ENCODE measurements around the gene BMAL1.

Gene BMAL1

DNA sequence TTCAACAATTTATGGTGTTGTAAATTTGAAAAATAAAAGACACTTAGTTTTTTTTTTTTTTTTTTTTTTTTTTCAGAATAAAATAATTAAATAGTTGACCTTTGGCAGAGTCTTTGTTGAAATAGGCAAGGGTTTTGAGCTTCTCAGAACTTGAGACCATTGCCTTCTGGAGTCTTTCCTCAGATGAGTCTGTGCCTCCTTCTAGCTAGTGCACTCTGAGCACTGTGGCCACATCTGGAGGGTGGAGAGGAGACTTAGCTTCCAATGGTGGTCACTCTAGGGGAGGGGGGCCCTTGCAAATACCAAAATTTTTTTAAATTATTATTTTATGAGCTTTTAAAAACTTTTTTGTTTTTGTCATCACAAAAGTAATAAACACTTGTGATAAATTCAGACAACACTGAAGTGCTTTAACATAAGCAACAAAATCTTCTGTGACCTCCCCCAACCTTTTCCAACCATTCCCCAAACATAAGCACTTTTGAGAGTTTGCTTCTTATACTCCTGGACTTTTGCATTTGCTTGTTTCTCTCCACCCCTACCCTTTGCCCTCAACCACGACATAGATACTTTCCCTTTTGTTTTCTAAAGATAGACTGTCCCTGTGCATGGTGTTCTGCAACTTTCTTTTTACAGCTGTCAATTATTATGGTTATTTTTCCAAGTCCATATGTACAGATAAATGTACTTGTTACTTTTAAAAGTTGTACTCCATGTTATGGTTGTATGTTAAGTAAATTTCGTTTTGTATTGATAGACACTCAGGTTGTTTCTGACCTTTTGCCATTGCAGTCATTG, 41.1 kb downstream of the BMAL1 start:
- no peak for FAIRE-seq

DNA sequence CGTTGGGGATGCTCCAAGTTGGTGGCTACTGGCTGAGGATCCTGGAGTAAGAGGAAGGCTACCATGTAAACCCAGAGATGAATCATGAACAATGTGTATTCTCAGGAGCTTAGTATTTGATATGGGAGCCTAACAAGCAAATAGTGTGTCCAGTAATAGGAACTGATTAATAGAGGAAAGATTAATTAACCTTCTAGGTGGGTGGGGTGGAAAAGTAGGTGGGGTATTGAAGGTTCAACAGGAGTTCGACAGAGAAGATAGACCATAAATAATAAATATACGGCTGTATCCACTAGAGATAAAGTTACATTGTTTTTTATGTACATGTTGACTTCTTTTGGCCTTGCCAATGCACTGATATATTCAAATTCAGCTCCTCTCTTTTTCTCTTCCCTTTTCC, 43.1 kb downstream of the BMAL1 start:
- FAIRE-seq = no peak

DNA sequence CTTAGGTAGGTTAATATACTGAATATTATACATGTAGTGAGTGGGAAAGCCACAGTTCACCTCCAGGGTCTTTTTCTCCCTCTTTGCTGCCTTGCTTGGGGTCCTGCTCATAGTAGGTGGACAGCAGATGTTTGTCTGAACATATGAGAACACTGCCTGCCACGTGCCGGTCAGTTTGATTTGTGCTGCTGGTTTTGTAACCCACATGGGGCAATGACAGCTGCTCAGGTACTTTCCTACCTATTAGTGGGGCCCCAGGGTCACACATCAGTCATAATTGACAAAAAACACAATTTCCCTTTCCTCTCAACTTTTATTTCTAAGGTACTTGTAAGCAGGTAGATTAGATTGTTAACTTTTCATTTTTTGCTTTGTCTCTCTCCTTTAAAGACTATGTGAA, 43.8 kb downstream of the BMAL1 start:
- no peak for FAIRE-seq

DNA sequence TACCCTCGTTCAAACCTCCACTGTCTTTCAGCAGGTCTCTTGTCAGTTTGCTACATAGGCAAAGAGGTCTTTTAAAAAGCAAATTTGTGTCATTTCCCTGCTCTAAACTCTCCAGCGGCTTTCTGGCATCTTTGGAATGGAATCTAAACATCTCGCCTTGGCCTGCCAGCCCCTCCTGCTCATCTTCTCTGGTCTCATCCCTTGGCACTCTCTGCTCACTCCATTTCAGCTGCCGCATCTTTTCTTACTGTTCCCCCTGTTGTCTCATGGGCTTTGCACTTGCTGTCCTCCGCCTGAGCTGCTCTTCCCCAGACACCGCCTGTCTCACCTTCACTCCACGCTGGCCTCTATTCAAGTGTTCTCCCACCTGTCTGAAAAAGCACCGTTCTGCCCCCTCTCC, 46.6 kb downstream of the BMAL1 start:
- no peak for FAIRE-seq

DNA sequence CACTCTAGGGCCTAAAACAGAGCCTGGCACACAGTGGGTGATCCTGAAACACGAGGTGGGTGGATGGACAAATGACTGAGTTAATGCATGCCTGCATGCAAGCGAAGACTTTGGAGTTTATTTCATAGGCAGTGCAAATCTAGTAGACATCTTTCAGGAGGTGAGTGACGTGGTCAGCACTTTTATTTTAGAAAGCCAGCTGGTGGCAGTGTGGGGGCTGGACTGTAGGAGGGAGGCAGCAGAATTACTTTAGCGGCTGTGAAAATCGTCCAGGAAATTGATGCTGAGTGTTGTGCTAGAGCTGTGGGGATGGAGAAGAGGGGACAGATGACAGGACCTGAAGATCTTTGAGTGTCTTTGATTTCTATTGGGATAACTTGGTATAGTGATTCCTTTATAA, 47.1 kb downstream of the BMAL1 start:
- no peak for FAIRE-seq

DNA sequence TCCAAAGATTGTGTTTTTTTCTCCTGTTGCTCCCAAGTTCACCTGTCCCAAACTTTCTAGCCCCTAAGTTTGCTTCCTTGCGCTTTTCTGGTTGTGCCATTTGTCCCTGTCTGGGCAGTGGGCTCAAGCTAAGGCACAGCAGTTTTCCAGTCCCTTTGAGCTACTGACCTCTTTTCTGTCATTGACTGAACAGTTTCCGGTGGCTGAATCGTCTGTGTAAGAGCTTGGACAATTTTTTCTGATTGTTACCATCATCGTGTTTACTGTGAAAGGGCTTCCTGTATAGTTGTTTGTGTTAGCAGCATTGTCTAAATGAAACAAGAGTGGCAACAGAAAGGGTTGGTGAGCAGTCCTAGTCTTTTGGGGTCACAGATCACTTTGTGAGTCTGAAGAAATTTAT, 49.8 kb downstream of the BMAL1 start:
- FAIRE-seq = no peak

DNA sequence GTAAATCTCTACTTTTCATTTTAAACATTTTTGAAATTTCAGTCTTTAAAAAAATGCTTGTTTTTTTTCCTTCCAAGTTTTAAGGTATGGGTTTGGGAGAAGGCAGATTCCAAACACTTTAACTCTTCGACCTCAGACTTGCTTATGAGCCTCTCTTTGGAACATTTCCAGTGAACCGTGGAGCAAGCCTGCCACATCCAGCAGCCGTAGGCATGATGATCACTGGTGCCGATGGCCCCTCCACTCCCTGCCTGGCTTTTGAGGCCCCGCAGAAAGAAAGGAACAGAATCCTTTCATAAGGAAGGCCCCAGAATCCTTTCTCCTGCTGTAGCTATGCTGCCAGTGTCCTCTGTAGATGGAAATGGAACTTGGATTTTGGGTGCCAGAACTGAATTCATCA, 50.7 kb downstream of the BMAL1 start:
- no peak for FAIRE-seq

DNA sequence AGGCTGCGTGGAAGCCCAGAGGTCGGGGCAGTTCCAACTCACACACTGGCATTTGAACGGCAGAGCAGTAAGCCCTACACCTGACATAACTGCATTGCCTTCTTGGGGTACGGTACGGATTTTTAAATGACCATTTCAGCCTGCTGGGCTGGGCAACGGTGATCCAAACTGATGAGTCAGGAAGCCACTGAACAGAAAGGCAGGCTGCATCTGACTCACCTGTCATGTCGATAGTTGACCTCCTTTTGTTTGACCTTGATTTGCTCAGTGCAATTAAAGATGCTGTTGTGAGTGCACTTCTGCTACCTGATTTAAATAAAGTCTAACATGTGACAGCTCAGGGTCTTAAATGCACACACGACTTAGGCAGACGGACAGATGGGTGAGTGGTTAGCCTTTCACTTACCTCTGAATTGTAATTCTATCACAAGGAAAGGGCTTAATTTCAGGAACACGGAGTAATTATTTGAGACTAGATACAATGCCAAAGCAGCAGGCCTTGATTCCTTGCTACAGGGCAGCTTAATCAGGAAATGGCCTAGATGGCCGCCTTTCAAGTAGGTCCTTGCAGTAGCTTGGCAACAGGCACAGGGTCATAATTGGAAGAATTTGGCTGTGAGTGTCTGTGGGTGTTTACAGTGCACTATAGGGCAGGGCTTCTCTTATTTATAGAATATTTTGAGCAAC, 52.2 kb downstream of the BMAL1 start:
- no peak for FAIRE-seq

DNA sequence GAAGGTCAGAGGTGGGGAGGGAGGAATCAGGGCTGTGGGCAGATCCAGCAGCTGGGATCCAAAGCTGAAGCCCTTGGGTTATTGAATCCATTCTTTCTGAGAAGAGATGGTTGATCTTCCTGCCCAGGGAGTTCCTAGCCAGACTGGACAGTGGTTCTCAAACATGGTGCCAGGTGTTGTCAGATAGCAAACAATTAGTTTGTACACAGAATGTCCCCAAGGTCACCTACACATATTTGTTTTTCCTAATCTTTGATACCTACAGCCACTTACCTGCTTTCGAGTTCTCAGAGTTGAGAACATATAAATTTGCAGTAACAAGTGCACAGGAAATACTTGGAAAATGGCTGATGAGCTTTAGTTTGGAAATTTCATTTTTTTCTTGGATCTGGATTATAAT, 54.5 kb downstream of the BMAL1 start:
- no peak for FAIRE-seq

DNA sequence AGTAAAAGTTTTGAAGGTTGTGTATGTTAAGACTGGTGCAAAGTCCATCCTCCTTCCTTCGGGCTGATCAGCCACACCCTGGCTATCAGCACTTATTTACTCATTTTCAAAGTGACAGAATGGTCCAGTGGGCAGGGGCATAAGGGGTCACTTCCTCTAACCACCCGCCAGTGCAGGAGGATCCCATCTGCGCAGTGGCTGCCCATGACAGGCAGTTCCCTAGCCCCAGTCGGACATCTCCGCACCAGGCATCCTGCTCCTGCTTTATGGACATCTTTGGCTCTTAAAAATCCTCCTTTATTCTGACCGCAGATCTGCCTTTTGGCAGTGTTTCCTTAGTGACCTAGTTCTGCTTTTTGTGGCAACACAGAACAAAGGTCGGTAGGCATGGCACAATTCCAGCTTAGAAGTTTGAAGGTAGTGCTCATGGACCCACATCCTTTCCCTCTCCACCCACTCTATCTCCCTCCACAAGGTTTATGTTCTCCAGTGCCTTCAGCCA, 55.9 kb downstream of the BMAL1 start:
- FAIRE-seq = no peak

DNA sequence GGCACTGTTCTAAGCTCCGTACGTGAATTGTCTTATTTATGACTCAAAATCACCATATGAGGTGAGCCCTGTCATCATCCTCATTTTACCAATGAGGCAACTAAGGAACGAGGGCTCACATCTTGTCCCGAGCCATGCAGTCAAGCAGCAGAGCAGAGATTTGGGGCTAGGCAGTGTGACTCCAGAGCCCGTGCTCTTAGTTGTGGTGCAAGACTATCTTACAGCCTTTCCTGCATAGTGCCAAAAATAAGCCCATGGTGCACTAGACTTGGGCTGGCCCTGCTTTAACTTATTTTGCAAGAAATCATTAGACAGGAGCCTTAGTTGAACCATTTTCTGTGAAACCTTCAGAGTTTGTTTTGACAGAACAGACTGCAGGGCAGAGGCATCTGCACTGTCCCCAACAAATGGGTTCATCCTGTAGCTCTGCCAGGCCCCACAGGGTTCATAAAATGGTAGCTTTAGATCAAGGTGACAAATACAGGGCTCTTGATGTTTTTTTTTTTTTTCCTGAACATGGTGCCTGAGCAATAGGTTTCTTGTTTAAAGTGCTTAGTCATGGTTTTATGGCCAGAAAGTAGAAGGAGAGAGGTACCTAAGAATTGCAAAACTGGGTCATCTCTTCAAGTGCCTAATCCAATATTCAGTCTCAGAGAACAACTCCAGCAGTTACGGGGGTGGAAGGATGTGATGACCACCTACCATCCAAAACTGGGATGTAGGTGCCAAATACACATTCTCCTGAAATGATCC, 56.6 kb downstream of the BMAL1 start:
- FAIRE-seq = no peak

DNA sequence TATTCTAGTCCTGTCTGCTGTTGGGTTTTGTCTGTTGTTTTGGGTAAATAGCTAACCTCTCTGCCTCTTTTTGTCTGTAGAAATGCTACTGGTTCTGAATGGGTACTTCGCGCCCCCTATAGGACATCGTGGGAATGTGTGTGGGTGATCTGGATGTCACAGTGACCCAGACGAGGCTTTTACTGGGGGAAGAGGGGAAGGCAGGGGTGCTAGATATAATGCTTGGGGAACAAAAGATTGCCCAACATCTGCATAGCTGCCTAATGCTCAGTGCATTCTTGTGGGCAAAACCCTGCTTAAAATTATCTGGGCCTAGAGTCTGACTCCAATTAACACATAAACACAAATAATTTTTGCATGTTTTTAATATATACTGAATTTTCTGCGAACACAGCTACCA, 57.7 kb downstream of the BMAL1 start:
- FAIRE-seq = no peak

DNA sequence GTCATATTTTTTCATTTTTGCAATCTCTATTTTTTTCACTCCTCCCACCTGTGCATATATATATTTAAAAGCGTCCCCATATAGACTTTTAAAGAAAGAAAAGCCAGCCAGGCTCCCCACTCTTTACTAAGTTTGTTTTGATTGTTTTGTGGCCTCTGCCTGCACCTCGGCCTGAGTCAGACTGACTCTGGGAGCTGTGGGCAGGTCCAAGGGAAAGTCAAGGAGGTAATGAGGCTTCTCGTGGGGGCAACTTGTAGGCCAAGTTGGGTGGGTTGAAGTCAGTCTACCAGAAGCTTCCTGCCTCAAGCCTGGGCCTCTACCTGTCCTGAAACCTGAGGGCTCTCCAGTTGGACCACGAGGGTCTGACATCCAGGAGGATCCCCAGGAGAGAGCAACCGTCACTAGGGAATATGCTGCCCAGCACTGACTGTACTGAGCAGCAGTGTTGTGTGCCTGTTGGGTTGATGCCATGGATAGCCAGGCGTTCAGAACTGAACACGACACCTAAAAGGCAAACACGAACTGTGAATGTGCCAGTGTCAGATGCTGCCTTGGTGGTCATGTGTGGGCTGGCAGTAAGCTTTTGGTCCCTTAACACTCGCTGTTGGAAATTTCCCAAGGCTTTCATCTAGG, 58.8 kb downstream of the BMAL1 start:
- FAIRE-seq = no peak

DNA sequence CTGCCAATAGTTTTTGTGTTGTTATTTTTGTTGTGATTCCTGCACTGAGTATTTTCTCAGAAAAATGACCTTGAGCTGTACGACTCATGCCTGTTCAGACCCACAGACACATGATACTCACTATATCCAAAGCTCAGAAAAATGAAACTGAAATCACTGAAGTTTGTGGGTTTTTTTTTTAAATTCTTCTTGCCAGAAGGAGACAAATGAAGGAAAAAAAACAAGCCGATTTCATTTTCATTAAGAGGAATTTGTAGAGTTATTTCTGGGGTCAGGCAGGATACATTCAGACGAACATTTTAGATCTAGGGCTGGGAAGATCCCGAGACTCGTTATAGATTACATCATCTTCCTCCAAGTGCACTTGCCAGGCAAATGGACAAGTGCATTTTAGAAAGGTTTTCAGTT, 60.4 kb downstream of the BMAL1 start:
- FAIRE-seq = no peak

DNA sequence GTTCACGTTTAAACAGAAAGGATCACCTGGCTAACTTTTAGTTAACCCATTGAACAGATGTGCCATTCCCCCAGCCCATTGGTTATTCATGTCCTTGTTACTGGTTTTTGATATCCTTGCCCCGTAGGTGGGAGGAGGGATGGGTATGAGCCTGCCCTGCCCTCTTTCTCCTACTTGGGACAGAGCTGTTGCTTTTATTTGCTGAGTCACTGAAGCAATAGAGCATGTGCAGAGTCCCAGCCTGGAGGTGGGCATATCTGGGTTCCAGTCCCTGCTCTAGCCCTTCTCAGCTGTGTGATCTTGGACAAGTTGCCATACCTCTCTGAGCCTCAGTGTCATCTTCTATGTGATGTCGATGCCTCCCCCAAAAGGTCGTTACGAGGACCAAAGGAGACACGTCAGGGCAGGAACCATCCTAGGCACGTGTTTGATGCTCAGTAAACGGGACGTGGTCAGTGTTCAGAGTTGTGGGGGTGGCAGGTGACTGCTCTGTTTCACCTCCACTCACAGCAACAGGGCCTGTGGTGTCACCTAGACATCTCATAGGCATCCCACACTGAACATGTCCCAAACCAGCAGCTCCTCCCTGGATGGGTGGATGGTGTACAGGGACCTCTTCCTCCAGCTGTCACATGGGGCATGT, 61.0 kb downstream of the BMAL1 start:
- no peak for FAIRE-seq

DNA sequence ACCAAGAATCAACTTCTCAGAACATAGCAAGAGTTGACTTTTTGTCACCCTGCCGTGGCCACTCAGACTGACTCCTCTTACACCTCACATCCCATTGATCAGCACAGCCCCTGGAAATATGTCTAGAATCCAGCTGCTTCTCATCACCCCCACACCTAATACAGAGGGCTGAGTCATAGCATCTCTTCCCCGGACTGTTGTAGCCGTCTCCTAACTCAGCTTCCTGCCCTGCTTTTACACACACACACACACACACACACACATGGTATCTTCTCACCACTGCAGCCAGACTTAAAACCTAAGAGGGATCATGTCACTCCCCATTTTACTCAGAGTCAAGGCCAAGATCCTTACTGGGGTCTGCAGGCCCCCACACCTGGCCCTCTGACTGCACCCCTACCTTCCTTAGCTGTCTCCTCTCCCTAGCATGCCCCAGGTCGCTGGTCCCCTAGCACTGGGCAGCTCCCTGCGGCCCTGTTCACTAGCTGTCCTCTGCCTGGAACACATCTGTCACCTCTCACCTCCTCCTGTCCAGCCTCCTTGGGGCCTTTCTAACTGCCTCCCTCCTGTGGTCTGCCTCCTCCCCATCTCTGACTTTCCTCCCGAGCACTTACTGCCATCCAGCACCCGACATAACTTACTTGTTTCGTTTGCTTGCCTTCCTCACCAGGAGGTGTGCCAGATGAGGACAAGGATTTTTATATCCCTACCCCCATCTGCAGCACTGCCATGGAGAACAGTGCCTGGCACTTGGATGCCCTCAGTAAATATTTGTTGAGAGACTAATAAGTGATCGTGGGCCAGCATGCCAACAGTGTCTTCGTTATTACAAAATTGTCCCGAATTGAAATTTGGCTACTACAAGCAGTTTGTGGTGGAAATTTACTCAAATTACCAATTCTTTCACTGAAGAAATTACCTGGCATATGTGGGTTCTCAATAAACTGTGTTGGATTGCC, 61.9 kb downstream of the BMAL1 start:
- no peak for FAIRE-seq

DNA sequence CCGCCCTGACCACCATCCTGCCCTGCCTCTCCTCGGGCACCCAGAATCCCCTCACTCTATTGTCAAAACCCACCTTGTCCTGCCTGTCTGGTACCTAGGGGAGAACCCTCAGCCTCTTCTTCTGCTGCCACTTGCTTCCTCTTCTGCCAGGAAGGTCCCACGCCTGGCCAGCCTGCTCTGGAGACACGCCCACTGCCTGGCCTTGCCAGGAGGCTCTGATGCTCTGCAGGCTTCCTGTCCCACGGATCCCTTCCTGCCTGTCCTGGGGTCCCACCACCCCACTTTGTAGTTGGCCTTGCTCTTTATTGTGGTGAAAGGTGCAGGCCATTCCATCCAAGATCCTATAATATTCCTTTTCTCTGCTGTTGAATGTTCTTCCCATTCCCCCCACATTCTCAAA, 63.4 kb downstream of the BMAL1 start:
- FAIRE-seq = no peak

DNA sequence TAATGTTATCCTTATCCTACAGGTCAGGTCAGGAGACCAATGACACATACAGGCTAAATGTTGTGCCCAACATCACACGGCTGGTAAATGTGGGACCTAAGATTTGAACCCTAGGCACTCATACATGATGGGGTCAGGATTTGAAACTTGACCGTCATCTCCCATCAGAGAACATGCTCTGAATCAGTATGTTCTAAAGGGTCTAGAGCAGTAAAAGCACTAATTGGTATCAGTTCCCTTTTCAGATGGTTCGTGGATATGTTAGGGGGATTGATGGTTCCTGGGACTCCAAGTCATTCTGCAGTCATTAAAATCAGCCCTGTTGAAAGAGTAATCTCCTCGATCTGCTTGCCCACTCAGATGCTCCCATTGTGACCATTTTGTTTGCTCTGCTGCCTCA, 65.5 kb downstream of the BMAL1 start:
- FAIRE-seq = no peak

DNA sequence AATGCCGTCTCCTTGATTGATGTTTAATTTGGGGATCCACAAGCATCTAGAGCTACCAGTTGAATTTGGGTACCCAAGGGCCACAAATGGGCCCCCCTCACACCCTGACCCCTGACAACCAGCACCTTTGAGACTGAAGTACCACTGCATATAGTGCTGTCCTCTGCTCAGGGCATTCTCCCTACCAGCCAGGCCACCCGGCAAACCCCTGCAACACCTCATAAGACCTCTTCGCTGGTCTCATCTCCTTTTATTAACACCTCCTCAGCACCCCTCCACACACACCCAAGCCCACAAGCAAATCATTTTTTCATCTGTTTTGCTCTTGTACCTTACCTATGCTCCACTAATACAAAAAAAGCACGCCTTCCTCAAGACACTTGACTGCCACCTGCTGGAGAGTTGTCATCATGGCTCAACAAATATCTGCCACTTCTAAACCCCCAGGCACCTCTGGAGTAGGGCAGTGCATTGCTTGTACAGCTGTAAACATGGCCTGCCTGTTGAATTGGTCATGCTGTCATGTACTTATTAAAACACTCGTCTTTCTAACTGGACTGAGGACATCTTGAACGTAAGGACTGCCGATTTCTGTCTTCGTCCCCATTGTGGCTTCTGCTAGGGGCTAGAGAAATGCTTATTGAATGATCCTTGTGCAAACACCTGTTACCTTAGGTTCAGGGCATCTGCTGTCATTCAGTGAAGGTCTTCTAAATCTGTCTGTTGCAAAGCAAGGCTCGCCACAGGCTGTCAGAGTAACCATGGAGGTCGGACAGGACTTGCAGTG, 66.5 kb downstream of the BMAL1 start:
- FAIRE-seq = no peak

DNA sequence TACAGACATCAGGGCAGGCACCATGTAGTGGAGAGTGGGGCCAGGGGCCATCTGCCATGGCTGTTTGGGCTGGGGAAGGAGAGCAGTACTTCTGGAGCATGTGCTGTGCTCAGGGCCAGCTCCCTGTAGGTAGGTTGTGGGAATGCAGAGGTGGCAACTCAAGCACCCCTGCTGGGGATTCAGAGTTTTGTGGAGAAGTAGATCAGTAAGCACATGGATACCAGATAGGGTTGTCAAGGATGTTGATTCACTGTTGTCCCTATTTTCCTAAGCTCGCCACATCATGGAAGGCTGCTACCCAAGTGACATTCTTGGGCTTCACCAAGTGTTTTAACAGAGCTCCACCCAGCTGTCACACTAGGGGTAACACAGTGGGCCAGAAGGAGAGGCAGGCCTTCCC, 67.2 kb downstream of the BMAL1 start:
- FAIRE-seq = no peak

DNA sequence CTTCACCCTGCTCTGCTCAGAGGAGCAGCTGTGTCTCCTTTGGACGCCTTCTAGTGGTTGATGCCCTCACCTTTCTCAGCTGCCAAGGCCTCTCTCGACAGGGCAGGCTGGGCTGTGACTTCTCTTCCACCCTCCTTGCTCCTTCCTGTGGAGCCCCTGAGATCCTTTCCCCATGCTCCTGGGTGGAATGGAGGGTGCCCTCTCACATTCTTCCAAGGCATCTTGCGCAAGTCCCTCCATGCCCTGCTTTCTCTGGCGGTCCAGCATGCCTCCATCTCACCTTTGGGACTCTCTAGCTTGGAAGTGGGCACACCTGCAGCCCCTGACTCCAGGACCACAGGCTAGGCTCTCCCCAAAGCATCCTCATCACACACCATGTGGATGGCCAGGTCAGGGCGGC, 68.9 kb downstream of the BMAL1 start:
- no peak for FAIRE-seq

All from A204.1 (cell line).